H1 (cell line): ENCODE measurements around the gene COPG1. TPM values are rescaled to one million over a fixed set of nuclear protein-coding genes. Genes with fewer than 3 reads are reported as not detected.

ENCODE experiments used
- BRCA1 ChIP-seq: IDR thresholded peaks from 2 replicates; pipeline ENCODE4 v1.6.1; 2012; ENCODE audit warnings: low read depth, low read length, improper control_type of control experiment
- HDAC6 ChIP-seq: IDR thresholded peaks from one replicate; pipeline ENCODE4 v1.7.1; 2012; ENCODE audit warnings: low read depth, mild to moderate bottlenecking, inconsistent platforms, low read length, moderate library complexity
- RAD21 ChIP-seq, 2 experiments: IDR thresholded peaks in 1 of 2; conservative IDR thresholded peaks in 1 of 2; 2 replicates each; pipeline ENCODE4 v1.6.1; 2011; ENCODE audit warnings: low read depth in 2 of 2, low read length in 2 of 2, improper control_type of control experiment in 1 of 2, inconsistent platforms in 1 of 2, mild to moderate bottlenecking in 1 of 2, moderate library complexity in 1 of 2
- SIRT6 ChIP-seq: IDR thresholded peaks from one replicate; pipeline ENCODE4 v1.7.1; 2012; ENCODE audit warnings: low read length, inconsistent platforms
- SP2 ChIP-seq: IDR thresholded peaks from 2 replicates; pipeline ENCODE4 v1.6.1; 2012; ENCODE audit warnings: mild to moderate bottlenecking, low read length, inconsistent platforms
- TAF7 ChIP-seq: optimal IDR thresholded peaks from 2 replicates; pipeline ENCODE3; 2011; ENCODE audit warnings: low read depth, mild to moderate bottlenecking, inconsistent platforms, low read length, moderate library complexity, borderline replicate concordance
- TEAD4 ChIP-seq: IDR thresholded peaks from 2 replicates; pipeline ENCODE4 v1.6.1; 2012; ENCODE audit warnings: low read depth, low read length, inconsistent platforms, mixed read lengths
- polyA plus RNA-seq, 7 experiments: library from polyadenylated mRNA; depleted of rRNA in 3 of 7; stranded (reverse) in 5 of 7; unstranded in 2 of 7; fragments of >200 nt in 5 of 7; fragments of 200-250 nt in 2 of 7; gene quantifications; 1 replicate in 5 of 7; 2 replicates in 1 of 7; 4 replicates in 1 of 7; pipeline versions ENCODE4 v1.2.1 to v1.2.3, GENCODE V29; 2011 to 2013; ENCODE audit warnings: missing spikeins in 2 of 7, mixed read lengths in 2 of 7
- total RNA-seq: library from RNA; stranded (reverse); fragmentation: NEBNext Ultra II Directional; extraction: Animal tissue kit (Norgen Biotek cat#: 25700); gene quantifications from 2 replicates; pipeline ENCODE4 v1.2.1, GENCODE V29; 2021

Gene COPG1
- total and polyA plus RNA-seq, 2 of the 8 experiments (the other 6 are each of a cell fraction or from before 2014, with no cell fraction given): 52.7 to 106 TPM

DNA sequence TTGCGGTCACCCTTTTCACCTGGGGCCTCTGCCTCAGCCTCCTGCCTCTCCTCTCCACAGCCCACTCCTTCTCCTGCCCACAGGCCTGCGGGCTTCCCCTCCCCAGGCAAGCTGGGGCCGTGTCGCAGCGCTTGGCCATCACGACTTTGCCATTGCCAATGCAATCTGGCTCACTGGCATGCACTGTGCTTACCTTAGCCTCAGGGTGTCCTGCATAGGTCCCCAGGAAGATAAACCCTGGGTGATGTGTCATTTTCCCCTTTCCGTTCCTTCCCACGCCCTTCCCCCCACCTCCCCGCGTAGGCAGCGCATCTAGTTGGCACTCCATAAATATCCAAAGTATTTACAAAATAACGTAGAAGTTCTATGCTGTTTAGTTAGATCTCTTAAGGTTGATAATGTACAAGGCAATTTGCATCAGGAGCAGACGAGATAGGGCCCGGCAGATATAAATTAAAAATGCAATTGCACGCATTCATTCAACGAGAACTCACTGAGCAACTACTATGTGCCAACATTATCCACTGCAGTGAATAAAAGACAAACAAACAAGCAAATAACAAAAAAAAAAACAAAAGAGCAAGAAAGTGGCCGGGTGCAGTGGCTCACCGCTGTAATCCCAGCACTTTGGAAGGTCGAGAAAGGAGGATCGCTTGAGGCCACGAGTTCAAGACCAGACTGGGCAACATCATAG lies 973 bp upstream of the COPG1 start (continued):
- no peak for TF ChIP-seq SP2
- TF ChIP-seq HDAC6: no peak
- TF ChIP-seq SIRT6: no peak
- no peak for TF ChIP-seq RAD21 (IDR thresholded peaks at IDR 0.05 in 1 of 2, conservative IDR thresholded peaks at IDR 0.05 in 1 of 2; ENCODE audit: low read depth in 2 of 2, low read length in 2 of 2)
- TF ChIP-seq TAF7: no peak
- no peak for TF ChIP-seq TEAD4
- no peak for TF ChIP-seq BRCA1
- TF ChIP-seq, all 59 proteins: peak for 0
